Measurements from ENCODE around the gene DDX17. TPM values are rescaled to one million over a fixed set of nuclear protein-coding genes. Genes with fewer than 3 reads are reported as not detected.

Gene DDX17
- total and polyA plus RNA-seq, 2 experiments from 2014 or later = 88.0 to 603 TPM

GRCh38 chr22:38443628-38444521 is 62.2 kb downstream of the DDX17 start (continued):
- TF ChIP-seq, protein P1, sequence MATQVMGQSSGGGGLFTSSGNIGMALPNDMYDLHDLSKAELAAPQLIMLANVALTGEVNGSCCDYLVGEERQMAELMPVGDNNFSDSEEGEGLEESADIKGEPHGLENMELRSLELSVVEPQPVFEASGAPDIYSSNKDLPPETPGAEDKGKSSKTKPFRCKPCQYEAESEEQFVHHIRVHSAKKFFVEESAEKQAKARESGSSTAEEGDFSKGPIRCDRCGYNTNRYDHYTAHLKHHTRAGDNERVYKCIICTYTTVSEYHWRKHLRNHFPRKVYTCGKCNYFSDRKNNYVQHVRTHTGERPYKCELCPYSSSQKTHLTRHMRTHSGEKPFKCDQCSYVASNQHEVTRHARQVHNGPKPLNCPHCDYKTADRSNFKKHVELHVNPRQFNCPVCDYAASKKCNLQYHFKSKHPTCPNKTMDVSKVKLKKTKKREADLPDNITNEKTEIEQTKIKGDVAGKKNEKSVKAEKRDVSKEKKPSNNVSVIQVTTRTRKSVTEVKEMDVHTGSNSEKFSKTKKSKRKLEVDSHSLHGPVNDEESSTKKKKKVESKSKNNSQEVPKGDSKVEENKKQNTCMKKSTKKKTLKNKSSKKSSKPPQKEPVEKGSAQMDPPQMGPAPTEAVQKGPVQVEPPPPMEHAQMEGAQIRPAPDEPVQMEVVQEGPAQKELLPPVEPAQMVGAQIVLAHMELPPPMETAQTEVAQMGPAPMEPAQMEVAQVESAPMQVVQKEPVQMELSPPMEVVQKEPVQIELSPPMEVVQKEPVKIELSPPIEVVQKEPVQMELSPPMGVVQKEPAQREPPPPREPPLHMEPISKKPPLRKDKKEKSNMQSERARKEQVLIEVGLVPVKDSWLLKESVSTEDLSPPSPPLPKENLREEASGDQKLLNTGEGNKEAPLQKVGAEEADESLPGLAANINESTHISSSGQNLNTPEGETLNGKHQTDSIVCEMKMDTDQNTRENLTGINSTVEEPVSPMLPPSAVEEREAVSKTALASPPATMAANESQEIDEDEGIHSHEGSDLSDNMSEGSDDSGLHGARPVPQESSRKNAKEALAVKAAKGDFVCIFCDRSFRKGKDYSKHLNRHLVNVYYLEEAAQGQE (IDR thresholded peaks at IDR 0.05; ENCODE audit: unreplicated experiment) = no peak

- H3K36me3 ChIP-seq (ENCODE audit: insufficient read depth) = no peaks in the 10 kb centered on the region
- no peak for DNase-seq (ENCODE audit: low spot score)
- no peaks in the 10 kb centered on the region for H3K9me2 ChIP-seq (ENCODE audit: insufficient read depth)
- H4K20me1 ChIP-seq (replicated peaks; ENCODE audit: insufficient read depth) = no peaks in the 10 kb centered on the region
- no peaks in the 10 kb centered on the region for H3K79me2 ChIP-seq (replicated peaks; ENCODE audit: insufficient read depth)
- no peaks in the 10 kb centered on the region for H3F3A ChIP-seq (replicated peaks; ENCODE audit: low read depth)
- H3K4me3 ChIP-seq = no peak overlapping the region
- H3K4me2 ChIP-seq = no peak overlapping the region
- no peak for ATAC-seq
- H3K27ac ChIP-seq (ENCODE audit: low read depth) = no peak overlapping the region
- no peaks in the 10 kb centered on the region for H3K27me3 ChIP-seq (ENCODE audit: insufficient read depth)
- H2AFZ ChIP-seq = no peak overlapping the region
- no peaks in the 10 kb centered on the region; the same call in 2 of the 3 replicates for H3K9me3 Mint-ChIP-seq
- no peaks in the 10 kb centered on the region for H3K4me1 ChIP-seq (ENCODE audit: insufficient read depth)
- no peak overlapping the region for H3K27ac Mint-ChIP-seq
- TF ChIP-seq STAT1 (IDR thresholded peaks at IDR 0.05; ENCODE audit: unreplicated experiment) (no peak), POLR2AphosphoS5 (IDR thresholded peaks at IDR 0.05; ENCODE audit: low read depth) (no peak), ZNF114 (CRISPR knock-in tag; IDR thresholded peaks at IDR 0.05) (no peak), ZNF331 (CRISPR knock-in tag; IDR thresholded peaks at IDR 0.05; ENCODE audit: low read depth) (no peak), JUNB (IDR thresholded peaks at IDR 0.05; ENCODE audit: unreplicated experiment) (no peak), EZH2 (IDR thresholded peaks at IDR 0.05; ENCODE audit: low read depth, unreplicated experiment) (no peak), EZH2phosphoT487 (IDR thresholded peaks at IDR 0.05; ENCODE audit: unreplicated experiment) (no peak)
- TF ChIP-seq, protein P2, sequence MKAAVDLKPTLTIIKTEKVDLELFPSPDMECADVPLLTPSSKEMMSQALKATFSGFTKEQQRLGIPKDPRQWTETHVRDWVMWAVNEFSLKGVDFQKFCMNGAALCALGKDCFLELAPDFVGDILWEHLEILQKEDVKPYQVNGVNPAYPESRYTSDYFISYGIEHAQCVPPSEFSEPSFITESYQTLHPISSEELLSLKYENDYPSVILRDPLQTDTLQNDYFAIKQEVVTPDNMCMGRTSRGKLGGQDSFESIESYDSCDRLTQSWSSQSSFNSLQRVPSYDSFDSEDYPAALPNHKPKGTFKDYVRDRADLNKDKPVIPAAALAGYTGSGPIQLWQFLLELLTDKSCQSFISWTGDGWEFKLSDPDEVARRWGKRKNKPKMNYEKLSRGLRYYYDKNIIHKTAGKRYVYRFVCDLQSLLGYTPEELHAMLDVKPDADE (IDR thresholded peaks at IDR 0.05) = no peak
- H3K4me3 Mint-ChIP-seq = no peak overlapping the region
- H3K27me3 Mint-ChIP-seq (ENCODE audit: insufficient read depth, low read depth, poor library complexity) = peaks cover 14% of the 10 kb centered on the region
- H3K4me1 Mint-ChIP-seq = peaks cover 5% of the 10 kb centered on the region; the same call in 1 of the 3 replicates
- H3K36me3 Mint-ChIP-seq (ENCODE audit: low read depth) = no peaks in the 10 kb centered on the region
These were observed 63.0 kb downstream of the DDX17 start for GRCh38 chr22:38442967-38443627.

All from GM23338 (cell line).